HepG2 (cell line): ENCODE measurements around the gene JMJD4. TPM values are rescaled to one million over a fixed set of nuclear protein-coding genes. Genes with fewer than 3 reads are reported as not detected.

Experiments used
- FOXJ3 ChIP-seq: sonication (generic); formaldehyde crosslinking; IDR thresholded peaks from 2 replicates; pipeline ENCODE4 v1.4.0; 2020; ENCODE audit warnings: missing genetic modification reagents, mild to moderate bottlenecking, borderline replicate concordance
- FOXP1 ChIP-seq, 2 experiments: fragments of 450-650 bp in 1 of 2; IDR thresholded peaks; 2 replicates each; pipeline ENCODE4 v1.6.1; 2017 to 2018; ENCODE audit warnings: antibody characterized with exemption in 1 of 2
- GATA4 ChIP-seq: sonication (generic); IDR thresholded peaks from 2 replicates; pipeline ENCODE4 v1.6.1; 2016; ENCODE audit warnings: antibody characterized with exemption, low read depth, borderline replicate concordance
- HCFC1 ChIP-seq: fragments of 150-350 bp; IDR thresholded peaks from 2 replicates; pipeline ENCODE4 v1.6.1; 2014; ENCODE audit warnings: low read depth, low read length
- HOXA7 ChIP-seq: sonication (generic); formaldehyde crosslinking; IDR thresholded peaks from 2 replicates; pipeline ENCODE4 v1.8.1; 2022; ENCODE audit warnings: mild to moderate bottlenecking, missing genetic modification reagents, moderate library complexity
- MAFK ChIP-seq, 2 experiments: IDR thresholded peaks in 1 of 2; conservative IDR thresholded peaks in 1 of 2; 2 replicates each; pipeline ENCODE4 v1.6.1; 2011; ENCODE audit warnings: improper control_type of control experiment in 2 of 2, low read length in 2 of 2
- MXD3 ChIP-seq: IDR thresholded peaks from 2 replicates; pipeline ENCODE4 v1.6.1; 2016; ENCODE audit warnings: mild to moderate bottlenecking, missing biosample characterization, missing genetic modification reagents
- NCOA1 ChIP-seq: sonication (generic); formaldehyde crosslinking; IDR thresholded peaks from 2 replicates; pipeline ENCODE4 v1.9.0; 2021; ENCODE audit warnings: missing genetic modification reagents
- PRDM15 ChIP-seq: sonication (generic); formaldehyde crosslinking; IDR thresholded peaks from 2 replicates; pipeline ENCODE4 v1.4.0; 2020; ENCODE audit warnings: missing genetic modification reagents
- SCMH1 ChIP-seq: sonication (generic); formaldehyde crosslinking; IDR thresholded peaks from 2 replicates; pipeline ENCODE4 v1.9.0; 2021; ENCODE audit warnings: missing genetic modification reagents, mild to moderate bottlenecking, borderline replicate concordance
- TCF7 ChIP-seq: sonication (generic); IDR thresholded peaks from 2 replicates; pipeline ENCODE4 v1.6.1; 2016; ENCODE audit warnings: antibody characterized with exemption, low read depth
- TOE1 ChIP-seq: sonication (generic); formaldehyde crosslinking; IDR thresholded peaks from 2 replicates; pipeline ENCODE4 v1.4.0; 2020; ENCODE audit warnings: mild to moderate bottlenecking, missing genetic modification reagents
- USF2 ChIP-seq, 2 experiments: sonication (generic) in 1 of 2; formaldehyde crosslinking in 1 of 2; IDR thresholded peaks; 2 replicates each; pipeline versions ENCODE4 v1.5.1 to v1.6.1; 2011 to 2020; ENCODE audit warnings: borderline replicate concordance in 1 of 2, low read depth in 1 of 2, low read length in 1 of 2, mild to moderate bottlenecking in 1 of 2, missing genetic modification reagents in 1 of 2, moderate library complexity in 1 of 2
- ZGPAT ChIP-seq: IDR thresholded peaks from 2 replicates; pipeline ENCODE4 v1.6.1; 2016; ENCODE audit warnings: mild to moderate bottlenecking
- ZMYM4 ChIP-seq: sonication (generic); formaldehyde crosslinking; IDR thresholded peaks from 2 replicates; pipeline ENCODE4 v1.8.1; 2023; ENCODE audit warnings: mild to moderate bottlenecking, missing genetic modification reagents
- ZNF33B ChIP-seq: sonication (generic); formaldehyde crosslinking; IDR thresholded peaks from 2 replicates; pipeline ENCODE4 v1.5.1; 2020; ENCODE audit warnings: mild to moderate bottlenecking, missing genetic modification reagents
- ZNF549 ChIP-seq: sonication (generic); formaldehyde crosslinking; IDR thresholded peaks from 2 replicates; pipeline ENCODE4 v1.5.0; 2020; ENCODE audit warnings: missing genetic modification reagents
- ZNF616 ChIP-seq: sonication (generic); formaldehyde crosslinking; IDR thresholded peaks from 2 replicates; pipeline ENCODE4 v1.5.0; 2020; ENCODE audit warnings: low read depth, mild to moderate bottlenecking, missing genetic modification reagents
- ZNF660 ChIP-seq: sonication (generic); formaldehyde crosslinking; IDR thresholded peaks from 2 replicates; pipeline ENCODE4 v1.5.1; 2020; ENCODE audit warnings: mild to moderate bottlenecking, low read depth, missing genetic modification reagents, borderline replicate concordance
- ZNF713 ChIP-seq: sonication (generic); formaldehyde crosslinking; IDR thresholded peaks from 2 replicates; pipeline ENCODE4 v1.4.0; 2020; ENCODE audit warnings: mild to moderate bottlenecking, missing genetic modification reagents
- ZSCAN21 ChIP-seq: sonication (generic); formaldehyde crosslinking; IDR thresholded peaks from 2 replicates; pipeline ENCODE4 v1.8.0; 2022; ENCODE audit warnings: mild to moderate bottlenecking, missing genetic modification reagents, moderate library complexity, borderline replicate concordance
- polyA plus RNA-seq, 8 experiments: library from polyadenylated mRNA; depleted of rRNA in 3 of 8; stranded (reverse) in 7 of 8; unstranded in 1 of 8; fragments of >200 nt; fragmentation: Illumina TruSeq in 4 of 8; extraction: Trizol in 4 of 8; gene quantifications; 2 replicates each; pipeline versions ENCODE4 v1.2.1 to v1.2.3, GENCODE V29; 2011 to 2016; ENCODE audit warnings: low read depth in 4 of 8, missing spikeins in 1 of 8, mixed read lengths in 1 of 8; ENCODE audit not compliant: insufficient read depth in 1 of 8
- total RNA-seq, 5 experiments: library from RNA; depleted of rRNA; stranded (reverse); fragments of >200 nt; fragmentation: Illumina TruSeq; extraction: Trizol; gene quantifications; 2 replicates each; pipeline ENCODE4 v1.2.3, GENCODE V29; 2016; ENCODE audit warnings: low read depth in 1 of 5

The JMJD4 gene
- total and polyA plus RNA-seq, 2 of the 13 experiments (the other 11 are each of a cell fraction or from before 2014, with no cell fraction given): 10.2 to 29.0 TPM

- TF ChIP-seq MXD3 (CRISPR knock-in tag): peak; percentile 92; the same call in 1 of the 2 replicates
- peak; percentile 83 for TF ChIP-seq ZNF33B (CRISPR knock-in tag)
- peak; percentile 87 for TF ChIP-seq ZNF616
- TF ChIP-seq HOXA7: no peak
- no peak for TF ChIP-seq SCMH1 (CRISPR knock-in tag)
- no peak for TF ChIP-seq USF2 (IDR thresholded peaks at IDR 0.05; ENCODE audit: low read depth, low read length)
- no peak; the same call in 1 of the 2 replicates for TF ChIP-seq USF2 (CRISPR knock-in tag; IDR thresholded peaks at IDR 0.05; ENCODE audit: borderline replicate concordance)
- peak; percentile 97 for TF ChIP-seq ZSCAN21 (CRISPR knock-in tag)
- TF ChIP-seq TOE1 (CRISPR knock-in tag): peak; percentile 98; the same call in 1 of the 2 replicates
- 0 out of 2 replicates have a peak, but pooled peaks have one; percentile 93 for TF ChIP-seq ZNF713 (CRISPR knock-in tag)
- TF ChIP-seq ZMYM4 (CRISPR knock-in tag): peak; percentile 94
- TF ChIP-seq PRDM15 (CRISPR knock-in tag): no peak
- no peak for TF ChIP-seq FOXP1 (IDR thresholded peaks at IDR 0.05)
- TF ChIP-seq FOXP1 (CRISPR knock-in tag; IDR thresholded peaks at IDR 0.05): peak; percentile 31; the same call in 1 of the 2 replicates
- TF ChIP-seq ZNF549: 0 out of 2 replicates have a peak, but pooled peaks have one; percentile 66
- TF ChIP-seq TCF7: no peak
- peak; percentile 93 for TF ChIP-seq NCOA1 (CRISPR knock-in tag)
- peak; percentile 49; the same call in 1 of the 2 replicates for TF ChIP-seq FOXJ3 (CRISPR knock-in tag)
- TF ChIP-seq GATA4: peak; percentile 34; the same call in 1 of the 2 replicates
- TF ChIP-seq ZNF660: no peak
- TF ChIP-seq ZGPAT (CRISPR knock-in tag): peak; percentile 96
- no peak for TF ChIP-seq MAFK (conservative IDR thresholded peaks at IDR 0.05 in 1 of 2, IDR thresholded peaks at IDR 0.05 in 1 of 2; ENCODE audit: low read length in 2 of 2)
- peak; percentile 81 for TF ChIP-seq HCFC1
Observed at GRCh38 chr1:227734856-227735538, at the start of gene JMJD4, which contains the start of gene SNAP47 (continued).
